ENCODE data around the gene SLC25A51. TPM values are rescaled to one million over a fixed set of nuclear protein-coding genes. Genes with fewer than 3 reads are reported as not detected.

The SLC25A51 gene
- total RNA-seq, 4 donors from 2014 or later, result 27.5 to 43.9 (median 35.8) TPM

GRCh38 chr9:37926737-37927118, 22.8 kb upstream of the SLC25A51 start:
- Histone ChIP-seq H3K27me3 (no peaks in the 10 kb centered on the region), H3K36me3 (peaks cover 0 to 5% of the 10 kb centered on the region in 2 donors), H3K4me1 (peaks cover 0 to 31% (median 0%) of the 10 kb centered on the region in 3 donors), H3K9me3 (no peaks in the 10 kb centered on the region), H3K4me3 (no peak overlapping the region), H3K27ac (no peak overlapping the region)
- no peak for ATAC-seq
- TF ChIP-seq POLR2AphosphoS5 (IDR thresholded peaks at IDR 0.05) (no peak), EP300 (IDR thresholded peaks at IDR 0.05) (no peak), POLR2A (IDR thresholded peaks at IDR 0.05) (no peak), CTCF (IDR thresholded peaks at IDR 0.05) (no peak)
- no CpG with 5 or more reads among the region's 1 CpG for WGBS, 2 donors (ENCODE audit: low coverage in 1 of 2)

GRCh38 chr9:37925786-37926736, 22.1 kb upstream of the SLC25A51 start:
- H3K27ac ChIP-seq, result no peak overlapping the region
- H3K4me3 ChIP-seq, result no peak overlapping the region
- H3K9me3 ChIP-seq, result no peaks in the 10 kb centered on the region
- no peaks in the 10 kb centered on the region for H3K27me3 ChIP-seq
- H3K36me3 ChIP-seq, result peaks cover 0 to 5% of the 10 kb centered on the region in 2 donors
- peaks cover 0 to 31% (median 0%) of the 10 kb centered on the region in 3 donors for H3K4me1 ChIP-seq
- TF ChIP-seq POLR2A (IDR thresholded peaks at IDR 0.05) (no peak), EP300 (IDR thresholded peaks at IDR 0.05) (no peak), POLR2AphosphoS5 (IDR thresholded peaks at IDR 0.05) (no peak)
- no peak for ATAC-seq
- WGBS, 2 donors (ENCODE audit: low coverage in 1 of 2), result 85% methylated on average over 6 of the region's 15 CpGs; no CpG with 5 or more reads in 1 of the 2 donors

- no CpG with 5 or more reads among the region's 6 CpGs for WGBS, 2 donors (ENCODE audit: low coverage in 1 of 2)
- Histone ChIP-seq H3K9me3 (no peaks in the 10 kb centered on the region), H3K36me3 (peaks cover 0 to 5% of the 10 kb centered on the region in 2 donors), H3K4me3 (no peak overlapping the region), H3K4me1 (peaks cover 0 to 31% (median 0%) of the 10 kb centered on the region in 3 donors), H3K27ac (no peak overlapping the region), H3K27me3 (no peaks in the 10 kb centered on the region)
- no peak for TF ChIP-seq CTCF (IDR thresholded peaks at IDR 0.05)
- no peak for TF ChIP-seq POLR2A (IDR thresholded peaks at IDR 0.05)
- TF ChIP-seq POLR2AphosphoS5 (IDR thresholded peaks at IDR 0.05), result no peak
- TF ChIP-seq EP300 (IDR thresholded peaks at IDR 0.05), result no peak
- no peak for ATAC-seq
Measured at GRCh38 chr9:37925006-37925405, 21.1 kb upstream of the SLC25A51 start.

- Histone ChIP-seq H3K4me3 (no peak overlapping the region), H3K4me1 (peaks cover 0 to 27% (median 0%) of the 10 kb centered on the region in 3 donors), H3K27ac (no peak overlapping the region), H3K9me3 (no peaks in the 10 kb centered on the region), H3K36me3 (peaks cover 0 to 7% of the 10 kb centered on the region in 2 donors), H3K27me3 (no peaks in the 10 kb centered on the region)
- no peak for ATAC-seq
- TF ChIP-seq EP300 (IDR thresholded peaks at IDR 0.05) (no peak), POLR2AphosphoS5 (IDR thresholded peaks at IDR 0.05) (no peak), POLR2A (IDR thresholded peaks at IDR 0.05) (no peak), CTCF (IDR thresholded peaks at IDR 0.05) (no peak)
Measured at GRCh38 chr9:37924538-37924937, 20.6 kb upstream of the SLC25A51 start.

- Histone ChIP-seq H3K9me3 (no peaks in the 10 kb centered on the region), H3K27ac (no peak overlapping the region), H3K27me3 (no peaks in the 10 kb centered on the region), H3K4me1 (peaks cover 0 to 21% (median 0%) of the 10 kb centered on the region in 3 donors), H3K4me3 (no peak overlapping the region), H3K36me3 (peaks cover 0 to 9% of the 10 kb centered on the region in 2 donors)
- TF ChIP-seq EP300 (IDR thresholded peaks at IDR 0.05) (no peak), CTCF (IDR thresholded peaks at IDR 0.05) (no peak), POLR2A (IDR thresholded peaks at IDR 0.05) (no peak), POLR2AphosphoS5 (IDR thresholded peaks at IDR 0.05) (no peak)
- WGBS, 2 donors (ENCODE audit: low coverage in 1 of 2), result 92 to 94% methylated on average over 5 to 19 of the region's 25 CpGs
- no peak for ATAC-seq
Measured at GRCh38 chr9:37923796-37924427, 20.0 kb upstream of the SLC25A51 start.
